ENCODE measurements around the gene MYCL. TPM values are rescaled to one million over a fixed set of nuclear protein-coding genes. Genes with fewer than 3 reads are reported as not detected.

Gene MYCL
- total RNA-seq, 2 experiments from 2014 or later, result 0.12 to 0.26 TPM

GRCh38 chr1:39894884-39895495, 6.7 kb downstream of the MYCL start:
- Mint-ChIP-seq H3K27me3 (peaks cover 83% of the 10 kb centered on the region), H3K4me3 (no peak overlapping the region)
- CTCF ChIA-PET, result interaction anchor here (1.6 kb wide), 1 partner anchor 37 kb away, joined by 3 read pairs; no protein-coding TSS in a partner anchor

GRCh38 chr1:39892601-39893595, 8.8 kb downstream of the MYCL start:
- ATAC-seq (no peak), DNase-seq (no peak)
- Mint-ChIP-seq H3K9me3 (ENCODE audit: low read depth) (no peaks in the 10 kb centered on the region), H3K27ac (no peak overlapping the region), H3K36me3 (no peaks in the 10 kb centered on the region), H3K4me3 (no peak overlapping the region), H3K4me1 (no peaks in the 10 kb centered on the region), H3K27me3 (peaks cover 64% of the 10 kb centered on the region)
- CTCF ChIA-PET, result interaction anchor here (1.2 to 1.5 kb wide), 3 partner anchors 9 to 81 kb away, joined by 3 to 4 read pairs (median 3); partner anchors contain the start of gene MYCL

More at GRCh38 chr1:39894884-39895495, 6.7 kb downstream of the MYCL start:
- no peaks in the 10 kb centered on the region for H3K9me3 Mint-ChIP-seq (ENCODE audit: low read depth)
- DNase-seq, result no peak
- H3K36me3 Mint-ChIP-seq, result no peaks in the 10 kb centered on the region
- H3K4me1 Mint-ChIP-seq, result no peaks in the 10 kb centered on the region
- ATAC-seq, result no peak
- H3K27ac Mint-ChIP-seq, result no peak overlapping the region

GRCh38 chr1:39890880-39891279, 10.8 kb downstream of the MYCL start:
- Mint-ChIP-seq H3K36me3 (no peaks in the 10 kb centered on the region), H3K27ac (no peak overlapping the region), H3K4me3 (no peak overlapping the region), H3K9me3 (ENCODE audit: low read depth) (no peaks in the 10 kb centered on the region), H3K27me3 (peaks cover 47% of the 10 kb centered on the region), H3K4me1 (no peaks in the 10 kb centered on the region)
- CTCF ChIA-PET, result interaction anchor here (1.8 kb wide), 1 partner anchor 11 kb away, joined by 5 read pairs; the partner anchor contains the start of gene MYCL
- ATAC-seq, result no peak
- DNase-seq, result no peak

- DNase-seq, result no peak
- Mint-ChIP-seq H3K27ac (no peak overlapping the region), H3K4me3 (no peak overlapping the region), H3K27me3 (peaks cover 43% of the 10 kb centered on the region), H3K36me3 (no peaks in the 10 kb centered on the region), H3K9me3 (ENCODE audit: low read depth) (no peaks in the 10 kb centered on the region), H3K4me1 (no peaks in the 10 kb centered on the region)
- no peak for ATAC-seq
- CTCF ChIA-PET, result interaction anchor here (1.8 kb wide), 1 partner anchor 11 kb away, joined by 5 read pairs; the partner anchor contains the start of gene MYCL
These were observed 11.4 kb downstream of the MYCL start for GRCh38 chr1:39890273-39890672.

- no peaks in the 10 kb centered on the region for H3K9me3 Mint-ChIP-seq (ENCODE audit: low read depth)
- H3K4me1 Mint-ChIP-seq, result peaks cover 11% of the 10 kb centered on the region
- peaks cover 11% of the 10 kb centered on the region for H3K27me3 Mint-ChIP-seq
- ATAC-seq (no peak), DNase-seq (no peak)
- H3K4me3 Mint-ChIP-seq, result no peak overlapping the region
- H3K36me3 Mint-ChIP-seq, result peaks cover under 1% of the 10 kb centered on the region
- H3K27ac Mint-ChIP-seq, result no peak overlapping the region
- CTCF ChIA-PET, result interaction anchor here (1.3 kb wide), 1 partner anchor 15 kb away, joined by 5 read pairs; the partner anchor contains the start of gene MYCL
These were observed 14.9 kb downstream of the MYCL start for GRCh38 chr1:39886757-39887231.

GRCh38 chr1:39885516-39885915, 16.2 kb downstream of the MYCL start:
- no peak overlapping the region for H3K4me3 Mint-ChIP-seq
- H3K36me3 Mint-ChIP-seq, result peaks cover 7% of the 10 kb centered on the region
- peaks cover 18% of the 10 kb centered on the region for H3K4me1 Mint-ChIP-seq
- ATAC-seq, result no peak
- DNase-seq, result no peak
- no peaks in the 10 kb centered on the region for H3K9me3 Mint-ChIP-seq (ENCODE audit: low read depth)
- CTCF ChIA-PET, result interaction anchor here (2.9 kb wide), 1 partner anchor 16 kb away, joined by 20 read pairs; the partner anchor contains the start of gene MYCL
- peaks cover 4% of the 10 kb centered on the region for H3K27me3 Mint-ChIP-seq
- H3K27ac Mint-ChIP-seq, result no peak overlapping the region

- Mint-ChIP-seq H3K36me3 (peaks cover 10% of the 10 kb centered on the region), H3K9me3 (ENCODE audit: low read depth) (no peaks in the 10 kb centered on the region), H3K4me1 (peaks cover 28% of the 10 kb centered on the region), H3K4me3 (peak overlapping the region; percentile 87), H3K27me3 (no peaks in the 10 kb centered on the region), H3K27ac (peak overlapping the region; percentile 56)
- ATAC-seq, result no peak
- CTCF ChIA-PET, result interaction anchor here (0.8 to 2.4 kb wide), 6 partner anchors 20 to 150 kb away, joined by 3 to 14 read pairs (median 4); partner anchors contain the start of gene MYCL
- no peak for DNase-seq
These were observed 19.6 kb downstream of the MYCL start for GRCh38 chr1:39882152-39882551.

GRCh38 chr1:39877980-39878956, 23.4 kb downstream of the MYCL start:
- CTCF ChIA-PET, result interaction anchor here (1.6 kb wide), 1 partner anchor 24 kb away, joined by 5 read pairs; the partner anchor contains the start of gene MYCL
- H3K4me1 Mint-ChIP-seq, result peaks cover 39% of the 10 kb centered on the region
- no peak overlapping the region for H3K27ac Mint-ChIP-seq
- ATAC-seq (no peak), DNase-seq (no peak)
- no peaks in the 10 kb centered on the region for H3K27me3 Mint-ChIP-seq
- no peak overlapping the region for H3K4me3 Mint-ChIP-seq
- H3K36me3 Mint-ChIP-seq, result peaks cover 24% of the 10 kb centered on the region
- no peaks in the 10 kb centered on the region for H3K9me3 Mint-ChIP-seq (ENCODE audit: low read depth)

- Mint-ChIP-seq H3K36me3 (peaks cover 29% of the 10 kb centered on the region), H3K27me3 (no peaks in the 10 kb centered on the region), H3K4me1 (peaks cover 42% of the 10 kb centered on the region), H3K4me3 (no peak overlapping the region), H3K27ac (no peak overlapping the region), H3K9me3 (ENCODE audit: low read depth) (no peaks in the 10 kb centered on the region)
- no peak for ATAC-seq
- DNase-seq, result no peak
- CTCF ChIA-PET, result no interaction called here
These were observed 24.4 kb downstream of the MYCL start for GRCh38 chr1:39877231-39877778.

GRCh38 chr1:39876144-39876543, 25.6 kb downstream of the MYCL start:
- H3K27ac Mint-ChIP-seq, result no peak overlapping the region
- CTCF ChIA-PET, result interaction anchor here (0.7 kb wide), 1 partner anchor 205 kb away, joined by 3 read pairs; no protein-coding TSS in a partner anchor
- H3K9me3 Mint-ChIP-seq (ENCODE audit: low read depth), result no peaks in the 10 kb centered on the region
- no peaks in the 10 kb centered on the region for H3K27me3 Mint-ChIP-seq
- no peak for ATAC-seq
- peaks cover 30% of the 10 kb centered on the region for H3K36me3 Mint-ChIP-seq
- DNase-seq, result no peak
- H3K4me3 Mint-ChIP-seq, result no peak overlapping the region
- peaks cover 34% of the 10 kb centered on the region for H3K4me1 Mint-ChIP-seq

- Mint-ChIP-seq H3K4me3 (no peak overlapping the region), H3K27me3 (no peaks in the 10 kb centered on the region), H3K27ac (no peak overlapping the region), H3K9me3 (ENCODE audit: low read depth) (no peaks in the 10 kb centered on the region), H3K36me3 (peaks cover 46% of the 10 kb centered on the region), H3K4me1 (peaks cover 27% of the 10 kb centered on the region)
- DNase-seq (no peak), ATAC-seq (no peak)
- CTCF ChIA-PET, result interaction anchor here (1.0 to 1.4 kb wide), 3 partner anchors 8 to 30 kb away, joined by 3 to 5 read pairs (median 3); no protein-coding TSS in a partner anchor
These were observed 29.0 kb downstream of the MYCL start for GRCh38 chr1:39872698-39873097.

- CTCF ChIA-PET, result interaction anchor here (1.1 to 1.4 kb wide), 2 partner anchors 9 to 22 kb away, joined by 3 to 5 read pairs; no protein-coding TSS in a partner anchor
- Mint-ChIP-seq H3K27ac (no peak overlapping the region), H3K36me3 (peaks cover 42% of the 10 kb centered on the region), H3K4me1 (peaks cover 21% of the 10 kb centered on the region), H3K27me3 (no peaks in the 10 kb centered on the region), H3K9me3 (ENCODE audit: low read depth) (no peaks in the 10 kb centered on the region), H3K4me3 (no peak overlapping the region)
- DNase-seq, result no peak
- ATAC-seq, result no peak
These were observed 29.9 kb downstream of the MYCL start for GRCh38 chr1:39871796-39872195.

All from activated CD8-positive, alpha-beta memory T cell treated with anti-CD3 and anti-CD28 coated beads, Interleukin-2, amount 10 ng/mL, durations not matched to agents 7 days and 5 days (primary cell).